Measurements from ENCODE around the gene KCNK6. TPM values are rescaled to one million over a fixed set of nuclear protein-coding genes. Genes with fewer than 3 reads are reported as not detected.

The KCNK6 gene
- total and polyA plus RNA-seq, 2 of the 8 experiments (the other 6 are each of a cell fraction or from before 2014, with no cell fraction given): 10.6 to 13.3 TPM

- Histone ChIP-seq H4K8ac (ENCODE audit: extremely low read depth, insufficient read depth, low read length) (no peak overlapping the region), H2BK20ac (ENCODE audit: low read length) (no peak overlapping the region), H3K79me2 (ENCODE audit: control insufficient read depth in 1 of 2, insufficient read depth in 2 of 2, low read length in 2 of 2) (peaks cover 12 to 90% of the 10 kb centered on the region in 2 experiments), H3K4me3 (ENCODE audit: extremely low read depth in 1 of 4, insufficient read depth in 2 of 4, low read depth in 3 of 4, low read length in 4 of 4) (no peak overlapping the region), H3K27me3 (replicated peaks in 1 of 4; ENCODE audit: control insufficient read depth in 3 of 4, extremely low read depth in 1 of 4, insufficient read depth in 3 of 4, low read length in 3 of 4) (no peaks in the 10 kb centered on the region), H2BK12ac (ENCODE audit: low read depth, low read length) (no peak overlapping the region), H3K9me3 (ENCODE audit: insufficient read depth in 2 of 2, low read depth in 1 of 2, low read length in 1 of 2) (no peaks in the 10 kb centered on the region), H3K27ac (ENCODE audit: low read depth, low read length) (no peak overlapping the region), H3K14ac (ENCODE audit: insufficient read length) (no peak overlapping the region), H3K79me1 (ENCODE audit: low read depth, low read length) (peaks cover 18% of the 10 kb centered on the region), H3K18ac (ENCODE audit: extremely low read depth, low read length) (no peak overlapping the region), H4K20me1 (replicated peaks in 1 of 2; ENCODE audit: control insufficient read depth in 1 of 2, insufficient read depth in 2 of 2, low read length in 2 of 2) (peaks cover 17 to 20% of the 10 kb centered on the region in 2 experiments), H2BK120ac (replicated peaks; ENCODE audit: low read depth, low read length) (no peak overlapping the region), H3K56ac (replicated peaks; ENCODE audit: insufficient read length, low read depth, low read length) (no peak overlapping the region), H2BK5ac (ENCODE audit: low read depth, low read length) (no peak overlapping the region), H4K5ac (ENCODE audit: insufficient read length, low read depth, low read length) (no peak overlapping the region), H3K4me2 (ENCODE audit: insufficient read depth in 1 of 2, low read depth in 2 of 2, low read length in 2 of 2) (no peak overlapping the region), H3K23me2 (ENCODE audit: low read depth, low read length) (no peaks in the 10 kb centered on the region), H2BK15ac (ENCODE audit: low read length) (no peak overlapping the region), H3K23ac (ENCODE audit: insufficient read length) (no peak overlapping the region), H4K91ac (replicated peaks; ENCODE audit: insufficient read length, low read length) (no peak overlapping the region), H3K9ac (replicated peaks in 1 of 4; ENCODE audit: extremely low read depth in 1 of 4, low read depth in 3 of 4, low read length in 3 of 4) (no peak overlapping the region), H3K36me3 (ENCODE audit: control insufficient read depth in 2 of 4, insufficient read depth in 4 of 4, low read length in 3 of 4) (peaks cover 0 to 4% (median 2%) of the 10 kb centered on the region in 4 experiments; a peak in 1 of 8 replicates), H2AK5ac (ENCODE audit: low read depth, low read length) (no peak overlapping the region), H2AFZ (ENCODE audit: low read length) (no peak overlapping the region), H3K4me1 (replicated peaks in 1 of 4; ENCODE audit: control insufficient read depth in 3 of 4, insufficient read depth in 4 of 4, low read length in 3 of 4) (no peaks in the 10 kb centered on the region; a peak in 1 of 7 replicates), H3K4ac (replicated peaks; ENCODE audit: insufficient read length, low read depth, low read length) (no peak overlapping the region)
- CTCF ChIA-PET (ENCODE audit: partially characterized antibody): interaction anchor here (0.6 to 1.6 kb wide), 4 partner anchors 12 to 68 kb away, joined by 3 to 7 read pairs (median 4); no protein-coding TSS in a partner anchor
- TF ChIP-seq KDM4A (IDR thresholded peaks at IDR 0.05; ENCODE audit: low read depth, low read length, severe bottlenecking): no peak
- TF ChIP-seq TAF7 (optimal IDR thresholded peaks at IDR 0.05; ENCODE audit: borderline replicate concordance, low read depth, low read length): no peak
- no peak for TF ChIP-seq ZNF274 (IDR thresholded peaks at IDR 0.05; ENCODE audit: borderline replicate concordance, extremely low read depth, low read length)
- TF ChIP-seq CBX8 (IDR thresholded peaks at IDR 0.05; ENCODE audit: borderline replicate concordance, low read depth, low read length): no peak
- WGBS, 2 experiments (ENCODE audit: extremely low coverage in 1 of 2, insufficient coverage in 1 of 2, insufficient read length in 1 of 2, insufficient replicate concordance in 2 of 2, low coverage in 1 of 2, low lambda C conversion rate in 2 of 2, missing lambda C conversion rate in 1 of 2): 88% methylated on average over 9 of the region's 9 CpGs; no CpG with 5 or more reads in 1 of the 2 experiments
- DNase-seq (ENCODE audit: low read depth in 1 of 2, low spot score in 2 of 2): no peak
- no peak for FAIRE-seq
- POLR2A ChIA-PET (ENCODE audit: partially characterized antibody): interaction anchor here (1.6 to 3.7 kb wide), 2 partner anchors 8 to 11 kb away, joined by 4 to 25 read pairs; no protein-coding TSS in a partner anchor
Measured at GRCh38 chr19:38274739-38275138, 44.9 kb upstream of the KCNK6 start.

All from H1 (cell line).